Endometrial microvascular endothelial cells (primary cell): ENCODE data around the gene GPA33. TPM values are rescaled to one million over a fixed set of nuclear protein-coding genes. Genes with fewer than 3 reads are reported as not detected.

Experiments
- in situ Hi-C: cut with HindIII; loops from 2 replicates; pipeline ENCODE4 v1.10.0; 2017; ENCODE audit warnings: low sequenced_read_pairs, low pct_unique_long_range_greater_than_20kb; ENCODE audit errors: inconsistent ontology term
- total RNA-seq: library from RNA; depleted of rRNA; stranded (reverse); fragments of >200 nt; gene quantifications from one replicate; pipeline ENCODE4 v1.2.3, GENCODE V29; 2015; ENCODE audit errors: inconsistent ontology term

The GPA33 gene
- total RNA-seq, 1 donor from 2014 or later = not detected

DNA sequence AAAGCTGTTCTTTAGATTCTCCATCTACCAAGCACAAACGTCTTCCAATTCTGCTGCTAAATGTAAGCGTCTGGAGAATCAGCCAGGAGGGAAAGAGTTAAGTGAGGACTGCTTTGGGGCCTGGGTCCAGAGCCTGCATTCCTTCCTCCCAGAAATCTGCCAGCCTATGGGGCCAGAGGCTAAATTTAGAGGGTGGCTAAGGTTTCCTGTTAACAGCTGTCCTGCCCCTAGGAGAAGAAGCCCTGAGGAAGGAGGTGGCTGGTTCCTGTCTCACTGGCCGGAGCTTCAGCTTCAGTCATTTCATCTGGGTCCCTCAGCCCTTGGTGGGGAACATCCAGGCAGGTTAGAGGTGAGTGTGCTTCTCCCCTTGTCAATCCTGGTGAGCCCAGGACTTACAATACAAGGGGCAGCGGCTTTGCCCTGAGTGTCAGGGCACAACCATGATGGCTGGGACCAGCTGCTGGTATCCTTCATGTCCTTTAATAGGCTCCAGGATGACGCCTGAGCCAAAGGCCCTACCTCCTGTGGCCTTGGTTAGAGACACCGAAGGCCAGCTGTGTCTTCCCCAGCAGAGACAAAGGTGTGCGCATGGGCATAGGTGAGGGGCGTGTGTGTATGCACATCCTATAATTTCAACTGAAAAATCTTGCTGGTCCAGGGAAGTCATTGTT lies 3.8 kb upstream of the GPA33 start, which contains the start of gene STYXL2:
Gene STYXL2, plus strand, starts transcription at position 230 of the 671 bp plus-strand sequence. CDS start 775 bp downstream, outside the sequence.
- in situ Hi-C loops = loop anchor here (25.0 kb wide), 1 partner anchor 93 kb away; no protein-coding TSS in a partner anchor

DNA sequence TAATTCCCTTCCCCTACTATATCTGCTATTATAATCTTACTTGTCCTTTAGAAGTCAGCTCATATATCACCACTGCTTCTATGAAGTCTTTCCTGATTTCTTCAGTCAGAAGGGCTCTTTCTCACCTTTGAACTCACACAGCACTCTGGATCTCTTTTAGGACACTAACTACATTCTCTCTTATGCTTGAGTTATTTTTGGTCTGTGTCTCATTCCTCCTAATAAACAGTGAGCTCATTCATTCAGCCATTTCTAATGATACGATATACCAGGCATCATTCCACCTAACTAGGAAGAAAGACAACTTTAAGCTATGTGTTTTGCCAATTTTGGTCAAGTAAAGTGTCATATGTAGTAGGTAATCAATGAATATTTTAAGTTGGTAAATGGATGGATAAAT lies 2.5 kb upstream of the GPA33 start:
- in situ Hi-C loops = loop anchor here (25.0 kb wide), 1 partner anchor 95 kb away; no protein-coding TSS in a partner anchor

DNA sequence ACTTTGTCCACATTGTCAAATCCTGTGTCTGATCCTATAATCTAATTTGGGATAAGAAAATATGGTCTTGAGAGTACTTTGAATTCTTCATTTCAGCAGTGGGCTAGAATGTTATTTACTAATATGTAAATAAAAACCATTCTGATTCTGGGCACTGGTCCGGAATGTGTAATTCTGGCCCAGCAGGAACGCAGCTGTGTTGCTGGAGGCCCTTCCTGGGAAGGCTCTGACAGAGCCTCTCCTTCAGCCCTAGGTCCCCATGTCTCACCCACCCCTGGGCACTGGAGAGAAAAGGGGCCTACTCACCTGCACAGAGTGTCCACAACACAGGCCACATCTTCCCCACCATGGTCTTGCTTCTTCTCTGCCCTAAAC lies 251 bp downstream of the GPA33 start:
- in situ Hi-C loops = loop anchor here (25.0 kb wide), 1 partner anchor 97 kb away; no protein-coding TSS in a partner anchor

DNA sequence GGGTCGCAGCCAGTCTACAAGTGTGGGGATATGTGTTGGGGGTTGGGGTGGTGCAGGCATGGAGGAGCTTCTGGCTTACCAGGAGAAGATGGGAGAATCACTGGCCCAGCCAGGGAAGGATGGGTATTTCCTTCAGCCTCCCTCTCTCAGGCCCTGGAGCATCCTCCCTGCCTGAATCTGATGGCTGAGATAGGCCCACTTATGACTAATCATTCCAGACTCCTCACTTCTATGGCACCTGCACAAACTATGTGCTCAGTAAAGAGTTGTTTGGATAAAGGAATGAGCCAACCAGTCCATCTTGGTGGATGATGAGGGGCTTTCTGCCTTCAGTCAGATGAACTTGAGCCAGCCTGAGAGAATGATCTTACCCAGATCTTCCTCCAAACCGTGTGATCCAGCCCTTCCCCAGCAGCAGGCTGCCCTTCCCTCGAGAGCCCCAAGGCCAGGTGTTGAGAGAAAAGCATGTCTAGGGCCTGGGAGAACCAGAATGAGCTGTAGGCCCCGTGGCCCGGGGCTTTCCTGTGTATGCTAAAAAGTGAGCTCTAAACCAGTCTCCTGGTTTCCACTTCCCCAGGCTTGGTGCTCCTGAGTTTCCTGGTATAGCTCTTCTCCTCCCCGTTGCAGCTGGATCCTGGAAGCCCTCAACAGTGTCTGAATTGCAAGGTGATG lies 1.3 kb downstream of the GPA33 start:
- in situ Hi-C loops = loop anchor here (25.0 kb wide), 1 partner anchor 98 kb away; no protein-coding TSS in a partner anchor

DNA sequence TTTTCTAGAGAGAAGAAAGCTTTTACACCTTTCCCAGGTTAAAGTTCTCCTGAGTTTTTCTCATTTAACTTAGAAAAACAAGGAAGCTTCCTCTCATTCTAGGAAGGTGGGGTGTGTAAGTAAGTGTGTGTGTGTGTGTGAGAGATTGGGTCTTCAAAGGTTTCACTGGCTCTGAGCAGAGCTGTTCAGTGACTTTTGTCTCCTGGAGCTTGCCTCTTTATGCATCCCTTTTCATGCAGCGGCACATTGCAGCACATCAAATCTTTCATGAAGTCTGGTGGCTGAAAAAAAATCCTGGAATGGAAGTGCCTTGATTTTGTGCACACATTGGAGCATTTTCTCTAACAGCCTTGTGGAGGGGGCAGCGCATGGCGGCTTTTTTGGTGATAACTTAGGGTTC lies 3.4 kb downstream of the GPA33 start:
- in situ Hi-C loops = loop anchor here (25.0 kb wide), 1 partner anchor 101 kb away; no protein-coding TSS in a partner anchor

DNA sequence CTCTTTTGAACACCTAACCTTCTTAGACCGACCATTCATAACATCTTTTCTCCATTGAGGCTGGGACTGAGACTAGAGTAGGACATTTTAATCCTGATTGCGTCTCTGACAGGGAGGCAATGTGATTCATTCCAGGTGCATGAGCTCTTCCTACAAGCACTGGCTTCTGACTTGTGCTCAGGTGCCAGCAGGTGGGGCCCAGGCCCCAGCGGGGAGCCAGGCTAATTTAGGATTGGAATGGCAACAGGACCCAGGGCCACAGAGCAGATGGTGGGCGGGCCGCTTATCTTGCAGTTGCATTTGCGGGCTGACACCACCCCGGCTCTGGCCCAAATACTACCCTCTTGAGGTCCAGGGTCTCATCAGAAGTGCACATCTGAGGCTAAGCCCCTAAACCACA lies 4.1 kb downstream of the GPA33 start:
- in situ Hi-C loops = loop anchor here (25.0 kb wide), 1 partner anchor 101 kb away; no protein-coding TSS in a partner anchor

DNA sequence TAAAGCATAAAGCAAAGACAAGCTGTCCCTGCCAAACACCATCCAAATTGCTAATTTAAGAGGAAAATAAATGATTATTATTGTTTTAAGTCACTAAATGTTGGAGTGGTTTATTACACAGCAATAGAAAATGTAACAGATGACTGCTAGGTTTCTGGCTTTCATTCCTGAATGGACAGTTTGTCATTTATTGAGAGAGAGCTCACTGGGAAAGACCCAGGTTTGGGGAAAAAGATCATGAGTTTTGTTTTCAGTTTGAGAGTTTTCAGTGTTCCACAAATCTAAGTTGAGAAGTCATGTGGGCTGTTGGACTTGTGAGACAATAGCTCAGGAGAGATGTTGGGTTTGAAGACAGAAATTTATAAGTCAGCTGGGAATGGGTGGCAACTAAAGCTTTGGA lies 5.4 kb downstream of the GPA33 start:
- in situ Hi-C loops = loop anchor here (25.0 kb wide), 1 partner anchor 103 kb away; no protein-coding TSS in a partner anchor

DNA sequence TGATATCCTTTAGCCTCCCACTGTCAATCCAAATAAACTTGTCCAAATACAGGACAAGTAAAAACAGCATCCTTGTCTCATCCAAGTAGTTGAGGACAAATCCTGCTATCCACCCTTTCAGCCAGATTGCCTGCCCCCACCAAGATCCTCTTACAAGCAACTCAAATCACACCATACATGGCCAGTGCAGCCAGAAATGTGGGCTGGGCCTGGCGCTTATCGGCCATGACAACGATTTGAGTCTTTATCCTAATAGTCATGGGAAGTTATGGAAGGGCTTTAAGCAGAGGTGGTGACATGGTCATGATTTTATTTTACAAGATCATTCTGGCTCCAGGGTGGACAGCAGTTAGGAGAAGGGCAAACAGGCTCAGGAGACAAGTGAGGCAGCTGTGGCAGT lies 6.3 kb downstream of the GPA33 start:
- in situ Hi-C loops = loop anchor here (25.0 kb wide), 1 partner anchor 103 kb away; no protein-coding TSS in a partner anchor

DNA sequence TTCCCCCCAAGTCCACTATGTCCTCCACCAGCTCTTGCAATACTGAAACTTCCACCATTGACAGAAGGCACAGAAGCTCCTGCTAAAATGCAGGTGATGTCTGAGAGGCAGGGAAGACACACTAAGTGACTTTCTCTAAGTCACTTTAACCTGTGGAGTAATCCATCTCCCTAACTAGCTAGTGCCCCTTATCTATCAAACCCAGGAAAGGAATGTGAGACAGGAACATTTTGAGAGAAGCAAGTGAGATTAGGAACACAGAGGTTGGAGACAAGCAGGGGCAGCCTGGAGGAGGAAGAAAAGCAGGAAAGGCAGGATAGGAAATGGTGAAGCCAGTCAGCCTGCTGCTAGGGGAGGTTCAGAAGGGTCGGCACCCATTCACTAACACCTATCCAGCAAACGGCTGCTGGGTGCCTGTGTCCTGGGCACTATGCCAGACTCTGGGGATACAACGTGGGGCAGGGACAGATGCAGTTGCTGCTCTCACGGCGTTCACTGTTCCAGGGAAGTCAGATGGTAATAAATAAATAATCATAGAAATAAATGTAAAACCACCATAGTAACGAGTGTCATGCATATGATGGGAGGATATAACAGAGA lies 7.0 kb downstream of the GPA33 start:
- in situ Hi-C loops = loop anchor here (25.0 kb wide), 1 partner anchor 104 kb away; no protein-coding TSS in a partner anchor

DNA sequence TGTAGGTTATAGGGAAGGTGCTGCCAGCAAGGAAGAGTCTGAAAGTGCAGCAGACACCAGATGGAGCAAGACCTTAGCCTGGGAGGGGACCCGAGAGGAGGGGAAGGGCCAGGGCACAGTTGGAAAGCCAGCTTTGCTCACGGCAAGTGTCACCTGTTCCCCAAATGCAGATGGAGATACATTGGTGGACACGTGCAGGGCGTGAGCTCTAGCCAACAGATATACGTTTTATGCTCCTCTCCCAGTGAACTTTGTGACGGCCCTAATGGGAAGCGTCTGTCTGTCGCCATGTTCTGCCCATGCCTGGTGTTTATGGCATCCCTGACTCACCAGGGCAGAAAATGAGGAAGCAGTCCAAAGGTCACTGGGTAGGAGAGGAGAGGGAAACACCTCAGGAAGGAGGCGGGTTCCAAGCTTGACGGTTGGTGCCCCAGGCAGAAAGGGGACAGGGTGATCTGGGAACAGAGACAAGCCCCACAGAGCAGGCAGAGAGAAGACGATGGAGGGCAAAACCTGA lies 7.6 kb downstream of the GPA33 start:
- in situ Hi-C loops = loop anchor here (25.0 kb wide), 1 partner anchor 105 kb away; no protein-coding TSS in a partner anchor

DNA sequence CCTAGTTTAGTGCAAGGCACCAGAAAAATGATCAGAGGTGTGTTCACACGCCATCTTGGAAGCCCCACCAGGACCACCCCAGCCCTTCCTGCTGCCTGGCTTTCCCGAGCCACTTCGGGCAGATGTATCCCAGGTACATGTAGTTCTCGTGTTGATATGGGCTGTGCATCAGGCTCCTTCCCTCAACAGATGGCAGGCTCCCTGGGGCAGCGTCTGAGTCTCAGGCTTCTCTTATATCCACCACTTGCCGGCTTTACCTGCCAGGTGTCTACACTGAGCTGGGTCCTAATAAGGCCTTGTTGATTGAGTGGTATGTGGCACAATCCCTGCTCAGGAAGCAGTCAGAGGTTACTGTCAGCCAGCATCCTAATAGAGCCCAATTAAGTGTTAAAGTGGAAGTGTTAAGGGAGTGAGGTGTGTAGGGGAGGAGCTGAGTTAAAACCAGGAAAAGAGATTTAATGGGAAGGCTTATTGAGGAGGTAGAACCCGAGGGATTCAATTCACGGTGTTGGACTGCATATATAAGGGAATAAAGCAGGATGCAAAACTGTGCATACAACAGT lies 8.5 kb downstream of the GPA33 start:
- in situ Hi-C loops = loop anchor here (25.0 kb wide), 1 partner anchor 106 kb away; no protein-coding TSS in a partner anchor

DNA sequence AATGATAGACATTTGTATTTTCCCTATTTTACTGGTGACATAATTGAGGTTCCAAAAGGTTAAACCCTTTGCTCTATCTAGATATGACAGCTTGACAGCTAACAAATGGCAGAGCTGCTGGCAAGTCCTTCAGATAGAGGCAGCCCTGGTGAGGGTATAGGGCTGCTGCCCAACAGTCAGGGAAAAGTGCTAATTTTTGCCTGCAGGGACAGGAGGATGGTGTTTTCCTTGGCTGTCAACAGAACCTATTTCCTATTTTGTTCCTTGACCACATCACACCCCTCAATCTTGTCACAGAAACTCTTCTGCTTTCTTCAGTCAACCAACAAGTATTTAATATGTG lies 12.3 kb downstream of the GPA33 start:
- in situ Hi-C loops = loop anchor here (25.0 kb wide), 1 partner anchor 109 kb away; no protein-coding TSS in a partner anchor

DNA sequence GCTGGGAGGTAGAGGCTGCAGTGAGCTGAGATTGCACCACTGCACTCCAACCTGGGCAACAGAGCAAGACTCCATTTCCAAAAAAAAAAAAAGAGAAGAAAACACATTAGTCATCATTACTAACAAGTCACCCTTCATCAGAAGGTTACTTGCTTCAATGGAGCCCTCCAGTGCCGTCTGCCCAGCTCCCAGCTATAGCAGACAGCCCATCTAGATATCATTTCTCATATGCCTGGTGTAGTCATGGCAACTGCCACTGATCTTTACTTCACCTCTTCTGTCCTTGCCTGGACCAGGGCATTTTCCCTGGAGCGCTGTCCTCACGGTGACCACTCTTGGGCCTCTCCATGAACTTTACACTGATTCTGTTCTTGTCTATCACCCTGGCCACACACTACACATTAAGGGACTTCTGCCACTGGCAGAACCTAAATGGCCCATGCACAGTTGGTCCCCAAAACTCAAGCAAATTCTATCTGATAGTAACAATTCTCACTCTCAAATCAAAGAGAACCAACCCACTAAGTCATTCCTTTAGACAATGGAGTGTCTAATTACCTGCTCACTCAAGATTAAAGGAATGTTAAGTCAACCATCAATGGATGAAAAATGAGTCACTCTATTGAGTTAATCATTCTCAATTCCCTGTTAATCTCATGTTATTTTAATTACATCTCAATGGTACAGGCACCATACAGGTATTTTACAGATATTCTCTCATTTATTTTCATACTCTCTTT lies 12.9 kb downstream of the GPA33 start:
- in situ Hi-C loops = loop anchor here (25.0 kb wide), 1 partner anchor 110 kb away; no protein-coding TSS in a partner anchor

DNA sequence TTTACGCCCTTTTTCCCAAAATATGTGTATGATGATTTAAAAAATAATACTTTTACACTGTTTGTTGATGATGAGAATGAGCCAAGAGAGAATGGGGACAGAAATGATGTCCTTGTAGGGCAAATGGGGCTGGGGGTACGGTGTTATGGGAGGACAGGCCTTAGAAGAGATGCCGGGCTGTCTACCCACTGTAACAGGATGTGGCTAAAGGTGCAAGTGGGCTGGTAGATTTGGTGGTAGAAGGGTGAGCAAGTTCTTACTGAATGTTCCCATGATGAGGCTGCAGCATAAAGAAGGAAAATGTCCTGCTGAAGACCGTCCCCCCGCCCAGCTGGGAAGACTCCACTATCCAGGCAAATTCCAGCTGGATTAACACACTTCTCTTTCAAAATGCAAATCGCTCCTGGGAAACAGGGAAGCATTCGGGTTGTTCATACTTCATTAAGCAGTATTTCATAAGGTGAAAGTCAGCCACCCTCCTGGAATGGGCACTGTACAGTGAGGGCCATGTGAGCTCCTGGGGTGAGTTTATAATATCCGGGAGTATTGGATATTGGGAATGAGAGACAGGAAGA lies 14.0 kb downstream of the GPA33 start:
- in situ Hi-C loops = loop anchor here (25.0 kb wide), 1 partner anchor 111 kb away; no protein-coding TSS in a partner anchor

DNA sequence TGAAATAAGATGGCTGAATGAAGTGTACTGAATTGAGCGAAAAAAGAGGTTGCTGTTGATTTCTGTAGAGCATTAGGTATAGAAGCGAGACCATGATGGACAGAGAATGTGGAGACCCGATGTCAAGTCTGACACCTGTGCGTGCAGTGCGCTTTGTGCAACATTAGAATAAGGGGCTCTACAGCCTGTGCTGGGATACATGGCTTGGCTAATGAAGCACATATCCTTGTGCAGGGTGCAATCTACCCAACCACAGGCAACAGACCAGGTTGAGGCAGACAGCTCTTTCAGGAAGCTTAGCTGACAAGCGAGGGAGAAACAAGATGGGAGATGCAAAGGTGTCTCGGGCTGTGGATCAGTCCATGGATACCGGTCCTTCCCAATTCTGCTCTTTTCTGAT lies 18.9 kb downstream of the GPA33 start:
- in situ Hi-C loops = no loop called here

DNA sequence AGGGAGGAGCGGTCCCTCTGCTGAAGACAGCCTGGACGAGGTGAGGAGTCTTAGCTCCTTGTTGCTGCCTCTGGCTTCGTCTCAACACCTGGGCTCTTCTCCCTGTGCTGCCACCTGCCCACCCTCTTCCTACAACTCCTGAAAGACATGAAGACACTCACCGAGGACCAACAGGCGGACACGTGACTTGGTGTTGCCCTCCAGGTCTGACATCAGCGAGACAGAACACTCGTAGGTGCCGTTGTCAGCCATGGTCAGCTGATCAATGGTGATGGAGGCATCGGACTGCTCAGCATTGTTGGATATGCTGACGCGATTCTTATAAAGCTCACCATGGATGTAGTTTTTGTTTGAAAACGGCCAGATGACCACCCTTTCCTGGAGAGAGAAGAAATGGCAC lies 21.4 kb downstream of the GPA33 start:
- in situ Hi-C loops = no loop called here

DNA sequence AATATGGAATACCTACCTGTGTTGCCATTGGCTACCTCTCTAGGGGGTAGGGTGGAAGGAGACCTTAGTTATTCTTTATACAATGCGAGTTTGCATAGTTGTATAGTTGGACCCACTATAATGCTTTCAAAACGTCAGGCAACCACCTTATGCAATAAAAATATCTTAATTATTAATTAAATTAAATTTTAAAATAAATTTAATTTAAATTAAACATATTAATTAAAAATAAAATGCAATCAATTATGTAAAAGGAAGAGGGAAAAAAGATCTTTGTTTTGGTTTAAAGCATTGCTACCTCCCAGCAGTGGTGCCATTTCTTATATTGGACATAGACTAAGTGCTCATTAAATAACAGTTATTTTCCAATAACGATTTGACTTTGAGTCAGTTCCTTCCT lies 22.3 kb downstream of the GPA33 start:
- in situ Hi-C loops = no loop called here
